ENCODE measurements around the gene VDR.
"Not testable (repeated sequence)": the region's sequence is repeated elsewhere in the genome, so short reads cannot be mapped to it uniquely, and the experiment has no call there.

GRCh38 chr12:47809518-47809917, 95.3 kb downstream of the VDR start:
- TF ChIP-seq CTCF (conservative IDR thresholded peaks at IDR 0.05); ZFX (IDR thresholded peaks at IDR 0.05): not testable (repeated sequence)

All from C4-2B (cell line).